Adrenal gland (tissue), 12 donors: Measurements from ENCODE around the gene ANTXR1. TPM values are rescaled to one million over a fixed set of nuclear protein-coding genes. Genes with fewer than 3 reads are reported as not detected.

Source experiments
- DNase-seq, 7 donors: peaks; one replicate each; pipeline ENCODE4 v3.0.0-alpha.2; 2019 to 2020
- H3K27ac ChIP-seq, 5 donors: fragments of 200-600 bp; sonication (generic) in 4 of 5; 1 replicate in 3 of 5; 2 replicates in 2 of 5; pipeline versions ENCODE4 v1.5.1 to v1.8.0; 2016 to 2020; ENCODE audit warnings: mild to moderate bottlenecking in 1 of 5
- H3K27me3 ChIP-seq: fragments of 200-600 bp; 2 replicates; pipeline ENCODE4 v1.8.0; 2021
- H3K36me3 ChIP-seq, 2 donors: fragments of 200-600 bp; replicated peaks in 1 of 2; 1 replicate in 1 of 2; 2 replicates in 1 of 2; pipeline versions ENCODE4 v1.5.1 to v1.8.0; 2018 to 2022
- H3K4me1 ChIP-seq, 2 donors: fragments of 200-600 bp; replicated peaks in 1 of 2; 1 replicate in 1 of 2; 2 replicates in 1 of 2; pipeline versions ENCODE4 v1.5.1 to v1.8.0; 2018 to 2021
- H3K4me3 ChIP-seq, 4 donors: fragments of 200-600 bp; sonication (generic) in 3 of 4; one replicate each; pipeline ENCODE4 v1.5.1; 2016 to 2018
- H3K9me3 ChIP-seq, 3 donors: fragments of 200-600 bp; sonication (generic) in 1 of 3; replicated peaks in 1 of 3; 1 replicate in 2 of 3; 2 replicates in 1 of 3; pipeline versions ENCODE4 v1.5.1 to v1.8.0; 2016 to 2021
- POLR2A ChIP-seq, 2 donors: fragments of 450-650 bp; IDR thresholded peaks; one replicate each; pipeline ENCODE4 v1.6.1; 2017; ENCODE audit warnings: antibody characterized with exemption in 2 of 2, mild to moderate bottlenecking in 2 of 2, moderate library complexity in 1 of 2
- WGBS, 4 donors: extraction: QIAGEN DNeasy Blood & Tissue Kit in 2 of 4; methylation state at CpG; one replicate each; pipeline versions ENCODE4 v1.1.5 to v1.1.7; 2013 to 2017; 5-methylcytosine and 5-hydroxymethylcytosine counted together
- intact Hi-C, 2 donors: fragments of 100-400 bp; cut with DNase I; formaldehyde crosslinking; loops; one replicate each; pipeline versions ENCODE4 v1.14.1 to v1.15.0; 2022 to 2023
- polyA plus RNA-seq, 3 donors: library from polyadenylated mRNA; stranded (reverse); fragments of 200-250 nt in 2 of 3; fragments of 350-450 nt in 1 of 3; fragmentation: Illumina TruSeq in 1 of 3; extraction: RNeasy Lipid Tissue Mini Kit (QIAGEN cat#74804) in 1 of 3; gene quantifications; one replicate each; pipeline ENCODE4 v1.2.3, GENCODE V29; 2013 to 2014
- total RNA-seq, 9 donors: library from RNA; depleted of rRNA in 4 of 9; stranded (reverse); fragments of >200 nt in 4 of 9; fragments of 120-200 nt in 1 of 9; fragmentation: NEBNext Ultra II Directional in 1 of 9; extraction: Animal tissue kit (Norgen Biotek cat#: 25700) in 1 of 9; gene quantifications; one replicate each; pipeline versions ENCODE4 v1.1.0 to v1.2.4, GENCODE V29; 2013 to 2023
- TF ChIP-seq, protein P1 (sequence below), 6 experiments: fragments of 450-650 bp in 4 of 6; fragments of 200-600 bp in 2 of 6; sonication (generic) in 1 of 6; IDR thresholded peaks; 1 replicate in 5 of 6; 2 replicates in 1 of 6; pipeline versions ENCODE4 v1.5.1 to v1.8.0; 2016 to 2021; ENCODE audit warnings: antibody characterized with exemption in 6 of 6, mild to moderate bottlenecking in 2 of 6, moderate library complexity in 1 of 6
- donor health status: healthy with polysubstance abuse.
- donor health status: Bipolar disorder and iron deficiency.
- donor health status: DM: yes; HTN: yes; CAD: no.
- donor health status: DM: no; HTN: no; CAD: no.
- donor health status: DM: no; HTN: no; CAD: no.
- donor health status: DM: yes; HTN: yes; CAD: no.

ANTXR1 gene
- total and polyA plus RNA-seq, 12 donors = 19.0 to 386 (median 119) TPM

DNA sequence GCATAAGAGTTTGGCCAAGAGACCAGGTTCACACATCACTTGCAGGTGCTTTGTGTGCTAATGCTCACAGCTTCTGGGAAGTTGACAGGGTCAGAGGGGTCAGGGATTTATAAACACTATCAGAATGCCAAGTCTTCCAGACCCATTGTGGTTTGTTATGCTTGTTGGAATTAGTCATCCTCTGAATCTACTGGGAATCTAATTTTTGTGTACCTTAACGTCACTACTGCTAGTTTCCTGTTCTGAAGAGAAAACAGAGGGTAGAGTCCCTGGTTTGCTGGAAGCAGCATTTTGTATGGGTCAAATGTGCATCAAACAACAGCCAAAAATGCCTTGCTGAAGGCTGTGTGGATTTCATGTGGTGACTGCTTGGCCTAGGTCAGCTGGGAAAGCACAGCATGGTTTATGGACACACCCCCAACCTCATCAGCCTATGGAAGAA, 33.3 kb downstream of the ANTXR1 start:
- intact Hi-C loops = no loop called here
- Histone ChIP-seq H3K4me3 (no peak overlapping the region), H3K27ac (peak overlapping the region in 2 of 5 donors; percentile 10), H3K27me3 (no peaks in the 10 kb centered on the region), H3K36me3 (peaks cover 0 to 12% of the 10 kb centered on the region in 2 donors), H3K4me1 (no peaks in the 10 kb centered on the region), H3K9me3 (no peaks in the 10 kb centered on the region)
- WGBS, 4 donors = 14 to 42% (median 23%) methylated on average over 1 of the region's 1 CpG
- peak in 3 of 7 donors; percentile 26 to 55 (median 31) for DNase-seq
- no peak for TF ChIP-seq POLR2A (IDR thresholded peaks at IDR 0.05)
- TF ChIP-seq, protein P1, sequence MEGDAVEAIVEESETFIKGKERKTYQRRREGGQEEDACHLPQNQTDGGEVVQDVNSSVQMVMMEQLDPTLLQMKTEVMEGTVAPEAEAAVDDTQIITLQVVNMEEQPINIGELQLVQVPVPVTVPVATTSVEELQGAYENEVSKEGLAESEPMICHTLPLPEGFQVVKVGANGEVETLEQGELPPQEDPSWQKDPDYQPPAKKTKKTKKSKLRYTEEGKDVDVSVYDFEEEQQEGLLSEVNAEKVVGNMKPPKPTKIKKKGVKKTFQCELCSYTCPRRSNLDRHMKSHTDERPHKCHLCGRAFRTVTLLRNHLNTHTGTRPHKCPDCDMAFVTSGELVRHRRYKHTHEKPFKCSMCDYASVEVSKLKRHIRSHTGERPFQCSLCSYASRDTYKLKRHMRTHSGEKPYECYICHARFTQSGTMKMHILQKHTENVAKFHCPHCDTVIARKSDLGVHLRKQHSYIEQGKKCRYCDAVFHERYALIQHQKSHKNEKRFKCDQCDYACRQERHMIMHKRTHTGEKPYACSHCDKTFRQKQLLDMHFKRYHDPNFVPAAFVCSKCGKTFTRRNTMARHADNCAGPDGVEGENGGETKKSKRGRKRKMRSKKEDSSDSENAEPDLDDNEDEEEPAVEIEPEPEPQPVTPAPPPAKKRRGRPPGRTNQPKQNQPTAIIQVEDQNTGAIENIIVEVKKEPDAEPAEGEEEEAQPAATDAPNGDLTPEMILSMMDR (IDR thresholded peaks at IDR 0.05) = no peak

DNA sequence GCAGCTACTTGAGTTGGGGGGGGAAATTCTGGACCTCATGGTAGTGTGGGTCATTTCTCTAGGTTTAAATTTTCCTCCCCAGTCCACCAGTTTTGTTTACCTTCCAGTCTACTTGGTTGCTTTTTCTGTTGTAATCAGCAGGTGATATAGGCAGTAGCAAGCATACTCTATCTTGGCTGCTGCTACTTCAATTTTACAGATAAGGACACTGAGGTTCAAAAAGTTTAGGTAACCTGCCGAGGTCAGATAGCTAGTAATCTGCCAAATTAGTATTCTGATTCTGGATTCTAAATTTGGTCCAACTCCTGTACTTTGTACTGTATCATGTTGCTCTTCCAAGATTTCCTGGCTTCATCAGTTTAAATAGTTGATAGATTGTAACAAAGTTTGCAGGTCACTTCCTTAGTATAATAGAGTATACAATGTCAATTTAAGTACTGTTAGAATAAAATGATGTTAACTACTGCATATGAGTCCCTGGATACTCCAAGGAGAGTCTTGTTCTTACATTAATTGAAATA, 34.7 kb downstream of the ANTXR1 start:
- no peak for TF ChIP-seq POLR2A (IDR thresholded peaks at IDR 0.05)
- TF ChIP-seq, protein P1 (IDR thresholded peaks at IDR 0.05) = no peak
- DNase-seq = no peak
- H3K36me3 ChIP-seq = peaks cover 0 to 12% of the 10 kb centered on the region in 2 donors
- H3K27me3 ChIP-seq = no peaks in the 10 kb centered on the region
- no peak overlapping the region for H3K4me3 ChIP-seq
- H3K9me3 ChIP-seq = no peaks in the 10 kb centered on the region
- WGBS, 4 donors = 38 to 59% (median 47%) methylated on average over 1 of the region's 1 CpG
- intact Hi-C loops = no loop called here
- no peak overlapping the region for H3K27ac ChIP-seq
- H3K4me1 ChIP-seq = no peaks in the 10 kb centered on the region

DNA sequence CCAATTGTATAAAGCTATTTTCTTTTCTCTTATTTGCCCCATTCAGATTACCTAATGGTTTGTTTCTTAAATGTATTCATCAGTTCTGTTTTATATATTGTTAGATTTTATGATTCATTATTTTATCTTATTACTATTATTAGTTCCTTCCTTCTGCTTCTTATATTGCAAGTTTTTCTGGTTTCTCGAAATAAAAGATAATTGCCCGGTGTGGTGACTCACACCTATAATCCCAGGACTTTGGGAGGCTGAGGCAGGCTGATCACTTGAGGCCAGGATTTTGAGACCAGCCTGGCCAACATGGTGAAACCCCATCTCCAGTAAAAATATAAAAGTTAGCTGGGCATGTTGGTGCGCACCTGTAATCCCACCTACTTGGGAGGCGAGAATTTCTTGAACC, 37.8 kb downstream of the ANTXR1 start:
- WGBS, 4 donors = 72 to 84% (median 81%) methylated on average over 4 of the region's 4 CpGs
- no peaks in the 10 kb centered on the region for H3K36me3 ChIP-seq
- intact Hi-C loops = no loop called here
- H3K4me3 ChIP-seq = no peak overlapping the region
- peaks cover 0 to 11% of the 10 kb centered on the region in 2 donors for H3K4me1 ChIP-seq
- no peak overlapping the region for H3K27ac ChIP-seq
- no peaks in the 10 kb centered on the region for H3K9me3 ChIP-seq
- TF ChIP-seq, protein P1 (IDR thresholded peaks at IDR 0.05) = no peak
- TF ChIP-seq POLR2A (IDR thresholded peaks at IDR 0.05) = no peak
- H3K27me3 ChIP-seq = no peaks in the 10 kb centered on the region
- no peak for DNase-seq

DNA sequence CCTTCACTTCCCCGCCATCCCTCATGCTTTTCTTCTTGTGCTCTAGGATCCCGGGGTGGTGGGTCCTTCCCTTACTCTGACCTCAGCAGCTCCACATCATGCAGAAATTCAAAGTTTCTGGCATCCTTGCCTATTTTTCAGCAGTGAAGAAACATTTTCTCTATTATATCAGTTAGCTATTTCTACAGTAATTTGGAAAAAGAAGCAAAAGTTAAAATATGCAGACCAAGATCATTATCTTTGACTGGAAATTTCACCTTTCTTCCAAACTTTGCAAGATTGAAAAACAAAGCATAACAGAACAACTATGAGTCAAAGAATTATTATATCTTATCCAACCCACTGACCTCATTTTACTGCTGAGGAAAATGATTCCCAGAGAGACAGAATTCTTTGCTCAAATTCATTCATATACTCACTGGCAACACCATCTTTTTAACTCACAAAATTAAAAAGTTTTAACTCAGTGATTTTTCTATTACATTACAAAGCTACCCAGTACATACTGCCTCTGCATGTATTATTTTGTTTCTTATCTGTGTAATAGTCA, 40.5 kb downstream of the ANTXR1 start:
- no peak for DNase-seq
- Histone ChIP-seq H3K4me3 (no peak overlapping the region), H3K36me3 (no peaks in the 10 kb centered on the region), H3K9me3 (no peaks in the 10 kb centered on the region), H3K27ac (peak overlapping the region in 1 of 5 donors; percentile 55), H3K27me3 (no peaks in the 10 kb centered on the region), H3K4me1 (peaks cover 0 to 11% of the 10 kb centered on the region in 2 donors)
- intact Hi-C loops = no loop called here
- 77 to 92% (median 86%) methylated on average over 2 of the region's 2 CpGs for WGBS, 4 donors
- TF ChIP-seq POLR2A (IDR thresholded peaks at IDR 0.05) = no peak
- TF ChIP-seq, protein P1 (IDR thresholded peaks at IDR 0.05) = no peak
